GM12873 (cell line): ENCODE data around the gene ISCU.

Experiments used
- TF ChIP-seq, protein P1 (sequence below): IDR thresholded peaks from 2 replicates; pipeline ENCODE4 v1.5.1; 2012; ENCODE audit warnings: low read depth, mild to moderate bottlenecking, moderate library complexity, low read length, control low read depth; ENCODE audit not compliant: insufficient read depth; ENCODE audit errors: missing control alignments

ISCU gene

DNA sequence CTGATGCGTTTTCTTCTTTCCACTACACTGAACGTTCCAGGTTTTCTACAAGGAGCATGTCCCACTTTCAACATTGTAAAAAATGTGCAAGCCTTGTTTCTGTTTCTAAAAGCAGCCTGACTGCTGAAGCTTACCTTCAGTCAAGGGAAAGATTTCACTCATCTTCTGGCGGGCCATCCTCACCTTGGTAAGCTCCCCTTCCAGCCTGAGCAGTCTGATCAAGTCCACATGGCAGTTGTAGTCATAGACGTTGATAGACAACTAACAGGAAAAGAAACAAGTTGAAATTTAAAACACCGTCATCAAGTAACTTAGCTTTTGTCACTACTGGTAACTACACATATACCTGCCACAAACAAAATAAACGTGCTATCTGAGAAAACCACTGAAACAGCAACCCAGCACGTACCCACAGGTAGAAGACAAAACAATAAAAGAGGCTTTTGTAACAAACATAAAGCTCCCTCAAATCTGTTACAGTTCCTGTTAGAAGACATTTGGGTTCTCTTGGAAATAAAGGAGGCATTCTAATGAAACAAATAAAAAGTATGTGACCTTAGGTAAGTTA is 13.4 kb upstream of the ISCU start:
- TF ChIP-seq, protein P1, sequence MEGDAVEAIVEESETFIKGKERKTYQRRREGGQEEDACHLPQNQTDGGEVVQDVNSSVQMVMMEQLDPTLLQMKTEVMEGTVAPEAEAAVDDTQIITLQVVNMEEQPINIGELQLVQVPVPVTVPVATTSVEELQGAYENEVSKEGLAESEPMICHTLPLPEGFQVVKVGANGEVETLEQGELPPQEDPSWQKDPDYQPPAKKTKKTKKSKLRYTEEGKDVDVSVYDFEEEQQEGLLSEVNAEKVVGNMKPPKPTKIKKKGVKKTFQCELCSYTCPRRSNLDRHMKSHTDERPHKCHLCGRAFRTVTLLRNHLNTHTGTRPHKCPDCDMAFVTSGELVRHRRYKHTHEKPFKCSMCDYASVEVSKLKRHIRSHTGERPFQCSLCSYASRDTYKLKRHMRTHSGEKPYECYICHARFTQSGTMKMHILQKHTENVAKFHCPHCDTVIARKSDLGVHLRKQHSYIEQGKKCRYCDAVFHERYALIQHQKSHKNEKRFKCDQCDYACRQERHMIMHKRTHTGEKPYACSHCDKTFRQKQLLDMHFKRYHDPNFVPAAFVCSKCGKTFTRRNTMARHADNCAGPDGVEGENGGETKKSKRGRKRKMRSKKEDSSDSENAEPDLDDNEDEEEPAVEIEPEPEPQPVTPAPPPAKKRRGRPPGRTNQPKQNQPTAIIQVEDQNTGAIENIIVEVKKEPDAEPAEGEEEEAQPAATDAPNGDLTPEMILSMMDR, result no peak

DNA sequence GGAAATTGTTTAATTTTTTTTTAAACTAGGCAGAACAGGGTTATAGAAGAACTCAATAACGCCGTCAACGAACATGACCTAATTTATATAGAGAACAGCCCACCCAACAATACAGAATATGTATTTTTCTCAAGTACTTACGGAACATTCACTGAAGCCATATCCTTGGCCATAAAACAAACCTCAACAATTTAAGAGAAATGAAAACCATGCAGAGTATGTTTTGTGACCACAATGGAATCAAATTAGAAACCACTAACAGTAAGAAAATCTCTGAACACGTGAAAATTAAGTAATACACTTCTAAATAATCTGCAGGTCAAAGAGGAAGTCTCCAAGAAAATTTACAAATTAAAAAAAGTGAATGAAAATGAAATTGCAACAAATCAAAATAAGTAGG is 10.9 kb upstream of the ISCU start:
- TF ChIP-seq, protein P1, result no peak

DNA sequence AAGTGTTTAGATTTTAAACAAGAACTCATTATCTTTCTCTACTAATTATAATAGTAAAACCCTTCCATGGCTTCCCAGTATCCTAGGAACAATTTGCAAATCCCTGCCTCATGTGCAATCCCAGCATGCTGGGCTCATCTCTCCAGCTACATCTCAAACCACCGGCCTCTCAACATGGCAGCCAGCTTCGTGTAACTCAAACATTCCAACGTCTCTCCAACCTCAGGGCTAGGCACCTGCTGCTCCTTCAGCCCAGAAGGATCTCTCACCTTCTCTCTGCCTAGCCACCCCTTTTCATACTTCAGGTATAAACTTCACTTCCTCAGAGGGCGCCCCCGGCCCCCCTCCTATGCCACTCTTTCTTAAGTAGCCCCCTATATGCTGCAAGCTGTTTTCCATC is 8.6 kb upstream of the ISCU start:
- TF ChIP-seq, protein P1, result no peak

DNA sequence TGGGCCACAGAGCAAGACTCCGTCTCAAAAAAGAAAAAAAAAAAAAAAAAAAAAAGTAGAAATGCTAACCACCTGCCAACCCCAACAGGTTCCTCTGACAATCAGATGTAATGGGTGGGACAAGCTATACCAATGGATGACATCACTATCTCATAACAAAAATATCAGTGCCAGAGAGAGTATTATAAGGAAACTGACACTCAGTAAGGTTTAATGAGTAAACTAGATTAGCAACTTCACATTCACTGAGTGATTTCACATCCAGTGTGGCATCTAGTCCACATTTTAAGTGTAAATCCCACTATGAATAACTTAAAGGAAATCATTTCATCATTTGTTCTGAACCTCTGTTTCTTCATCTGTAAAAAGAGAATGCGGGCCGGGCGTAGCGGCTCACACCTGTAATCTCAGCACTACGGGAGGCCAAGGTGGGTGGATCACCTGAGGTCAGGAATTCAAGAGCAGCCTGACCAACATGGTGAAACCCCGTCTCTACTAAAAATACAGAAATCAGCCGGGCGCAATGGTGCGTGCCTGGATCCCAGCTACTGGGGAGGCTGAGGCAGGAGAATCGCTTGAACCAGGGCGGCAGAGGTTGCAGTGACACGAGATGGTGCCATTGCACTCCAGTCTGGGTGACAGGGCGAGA is 3.3 kb upstream of the ISCU start:
- TF ChIP-seq, protein P1, result no peak

DNA sequence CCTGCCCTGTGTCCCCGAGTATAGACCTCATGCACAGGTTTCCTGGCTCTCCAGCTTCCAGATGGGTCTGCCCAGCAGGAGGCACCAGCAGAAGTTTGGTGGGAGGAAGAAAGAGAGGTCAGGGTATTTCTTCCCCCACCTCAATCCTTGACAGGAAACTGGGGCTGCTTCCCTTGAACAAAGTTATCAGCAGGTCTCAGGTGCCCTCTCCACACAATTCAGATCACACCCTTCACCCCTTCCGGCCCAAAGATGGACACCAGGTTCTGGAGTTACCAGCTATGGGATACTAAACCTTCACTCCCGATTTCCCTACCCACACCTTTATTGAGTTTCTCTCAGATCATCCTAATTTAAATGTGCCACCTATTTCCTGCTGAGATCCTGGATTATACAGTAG is 2.6 kb upstream of the ISCU start:
- TF ChIP-seq, protein P1, result no peak

DNA sequence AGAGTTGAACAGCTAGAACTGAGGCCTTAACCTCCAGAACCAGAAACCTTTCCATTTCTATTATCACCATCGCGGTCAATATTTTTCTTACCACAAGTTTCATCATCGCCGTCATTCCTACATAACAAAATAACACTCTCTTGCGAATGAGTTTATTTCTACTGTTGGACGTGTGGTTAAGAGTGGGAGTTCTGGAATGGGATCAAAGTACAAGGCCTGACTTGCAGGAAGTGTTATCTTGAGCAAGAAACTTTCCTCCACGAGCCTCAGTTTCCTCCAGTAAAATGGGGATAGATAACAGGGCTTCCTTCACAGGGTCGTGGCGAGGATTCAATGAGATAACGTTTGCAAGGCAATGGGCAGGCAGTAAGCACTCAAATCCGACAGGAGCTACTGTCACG is 2.1 kb upstream of the ISCU start:
- TF ChIP-seq, protein P1, result no peak

DNA sequence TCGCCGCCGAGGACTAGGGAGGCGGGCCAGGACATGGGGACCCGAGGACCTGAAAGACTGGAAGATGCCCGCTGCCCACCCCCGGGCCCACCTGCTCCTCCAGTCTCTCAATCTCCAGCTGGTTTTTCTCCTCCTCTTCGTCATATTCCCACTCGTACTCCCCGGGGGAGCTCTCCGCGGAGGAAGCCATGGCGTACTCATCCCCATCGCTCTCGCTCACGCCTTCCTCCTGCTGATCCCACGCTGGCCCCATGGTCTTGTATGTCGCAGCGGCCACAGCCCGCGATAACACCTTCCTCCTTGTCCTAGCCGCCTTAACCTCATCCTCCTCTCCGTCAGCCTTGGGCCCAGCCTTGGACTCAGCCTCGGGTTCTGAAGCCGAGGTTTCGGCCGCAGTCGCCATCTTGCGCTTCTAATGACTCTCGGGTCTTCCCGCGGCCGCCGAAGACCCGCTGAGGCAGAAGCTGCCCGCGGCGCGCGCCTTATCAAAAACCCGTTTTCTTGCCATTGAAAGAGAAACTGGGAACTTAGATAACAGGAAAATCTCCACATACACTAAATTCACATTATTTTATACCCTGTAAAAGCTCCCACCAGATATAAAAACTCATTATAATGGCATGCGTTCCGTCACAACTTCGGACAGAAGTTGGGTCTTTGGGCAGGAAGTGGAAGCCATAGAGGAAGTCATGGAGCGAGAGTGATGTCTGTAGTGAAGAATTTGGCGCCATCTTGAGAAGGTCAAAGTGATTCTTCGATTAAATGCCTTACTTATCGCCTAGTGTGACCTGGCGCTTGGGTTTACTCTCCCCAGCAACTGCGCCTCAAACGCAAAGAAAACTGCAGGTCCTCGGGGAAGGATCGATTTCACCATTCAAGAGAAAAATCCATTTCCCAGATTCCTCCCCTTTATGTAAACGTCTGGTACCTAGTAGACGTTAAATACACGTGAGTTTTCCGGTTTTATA is 1.4 kb upstream of the ISCU start, which contains the start of gene SART3:
SART3 (minus strand) TSS at position 422 of the 968 bp plus-strand sequence; CDS start at position 403, 19 bp downstream.
- TF ChIP-seq, protein P1, result no peak
